ENCODE measurements around the gene ZNF831. TPM values are rescaled to one million over a fixed set of nuclear protein-coding genes. Genes with fewer than 3 reads are reported as not detected.

The ZNF831 gene
- total RNA-seq, 4 donors from 2014 or later = under 0.01 to 1.8 (median 0.87) TPM

- DNase-seq (ENCODE audit: low spot score in 2 of 2) = no peak
- Histone ChIP-seq H3K4me1 (peaks cover 0 to 3% (median 0%) of the 10 kb centered on the region in 4 donors), H3K27me3 (no peaks in the 10 kb centered on the region), H3K4me3 (no peak overlapping the region), H3K9me3 (no peaks in the 10 kb centered on the region), H3K36me3 (no peaks in the 10 kb centered on the region), H3K27ac (no peak overlapping the region)
- TF ChIP-seq POLR2A (IDR thresholded peaks at IDR 0.05) (no peak), EP300 (IDR thresholded peaks at IDR 0.05) (no peak), CTCF (IDR thresholded peaks at IDR 0.05) (no peak)
- 38 to 42% methylated on average over 2 of the region's 2 CpGs for WGBS, 2 donors
Observed at GRCh38 chr20:59175861-59176260, 12.2 kb downstream of the ZNF831 start.

- H3K4me3 ChIP-seq = no peak overlapping the region
- no peak overlapping the region for H3K27ac ChIP-seq
- H3K36me3 ChIP-seq = no peaks in the 10 kb centered on the region
- TF ChIP-seq POLR2A (IDR thresholded peaks at IDR 0.05) (no peak), EP300 (IDR thresholded peaks at IDR 0.05) (no peak), CTCF (IDR thresholded peaks at IDR 0.05) (no peak)
- peaks cover 0 to 3% (median 0%) of the 10 kb centered on the region in 4 donors for H3K4me1 ChIP-seq
- WGBS, 2 donors = 75 to 82% methylated on average over 5 of the region's 5 CpGs
- H3K27me3 ChIP-seq = no peaks in the 10 kb centered on the region
- DNase-seq (ENCODE audit: low spot score in 2 of 2) = no peak
- no peaks in the 10 kb centered on the region for H3K9me3 ChIP-seq
Observed at GRCh38 chr20:59176812-59177211, 13.2 kb downstream of the ZNF831 start.

GRCh38 chr20:59177266-59178250, 13.9 kb downstream of the ZNF831 start:
- DNase-seq (ENCODE audit: low spot score in 2 of 2) = no peak
- 79 to 85% methylated on average over 13 of the region's 13 CpGs for WGBS, 2 donors
- H3K27ac ChIP-seq = no peak overlapping the region
- TF ChIP-seq POLR2A (IDR thresholded peaks at IDR 0.05) (no peak), CTCF (IDR thresholded peaks at IDR 0.05) (no peak), EP300 (IDR thresholded peaks at IDR 0.05) (no peak)
- no peak overlapping the region for H3K4me3 ChIP-seq
- no peaks in the 10 kb centered on the region for H3K36me3 ChIP-seq
- H3K9me3 ChIP-seq = no peaks in the 10 kb centered on the region
- peaks cover 0 to 3% (median 0%) of the 10 kb centered on the region in 4 donors for H3K4me1 ChIP-seq
- H3K27me3 ChIP-seq = no peaks in the 10 kb centered on the region

GRCh38 chr20:59178983-59179595, 15.5 kb downstream of the ZNF831 start:
- Histone ChIP-seq H3K27me3 (no peaks in the 10 kb centered on the region), H3K9me3 (no peaks in the 10 kb centered on the region), H3K4me3 (no peak overlapping the region), H3K4me1 (peaks cover 0 to 6% (median 0%) of the 10 kb centered on the region in 4 donors), H3K27ac (no peak overlapping the region), H3K36me3 (no peaks in the 10 kb centered on the region)
- 65 to 73% methylated on average over 9 to 10 of the region's 10 CpGs for WGBS, 2 donors
- DNase-seq (ENCODE audit: low spot score in 2 of 2) = no peak
- TF ChIP-seq CTCF (IDR thresholded peaks at IDR 0.05) = no peak
- no peak for TF ChIP-seq POLR2A (IDR thresholded peaks at IDR 0.05)
- no peak for TF ChIP-seq EP300 (IDR thresholded peaks at IDR 0.05)

GRCh38 chr20:59179988-59180387, 16.4 kb downstream of the ZNF831 start:
- Histone ChIP-seq H3K4me3 (no peak overlapping the region), H3K27ac (no peak overlapping the region), H3K9me3 (no peaks in the 10 kb centered on the region), H3K4me1 (peaks cover 0 to 6% (median 0%) of the 10 kb centered on the region in 4 donors), H3K36me3 (no peaks in the 10 kb centered on the region), H3K27me3 (no peaks in the 10 kb centered on the region)
- no peak for DNase-seq (ENCODE audit: low spot score in 2 of 2)
- no peak for TF ChIP-seq EP300 (IDR thresholded peaks at IDR 0.05)
- TF ChIP-seq CTCF (IDR thresholded peaks at IDR 0.05) = no peak
- TF ChIP-seq POLR2A (IDR thresholded peaks at IDR 0.05) = no peak
- 91 to 92% methylated on average over 5 of the region's 5 CpGs for WGBS, 2 donors

All from tibial nerve (tissue), 4 donors.